Measurements from ENCODE around the gene MAMLD1. TPM values are rescaled to one million over a fixed set of nuclear protein-coding genes. Genes with fewer than 3 reads are reported as not detected.
A peak's percentile ranks its signal among the peaks of the same experiment; 100 is the strongest.

The MAMLD1 gene
- total RNA-seq, 2 donors from 2014 or later, result 3.4 to 5.6 TPM

DNA sequence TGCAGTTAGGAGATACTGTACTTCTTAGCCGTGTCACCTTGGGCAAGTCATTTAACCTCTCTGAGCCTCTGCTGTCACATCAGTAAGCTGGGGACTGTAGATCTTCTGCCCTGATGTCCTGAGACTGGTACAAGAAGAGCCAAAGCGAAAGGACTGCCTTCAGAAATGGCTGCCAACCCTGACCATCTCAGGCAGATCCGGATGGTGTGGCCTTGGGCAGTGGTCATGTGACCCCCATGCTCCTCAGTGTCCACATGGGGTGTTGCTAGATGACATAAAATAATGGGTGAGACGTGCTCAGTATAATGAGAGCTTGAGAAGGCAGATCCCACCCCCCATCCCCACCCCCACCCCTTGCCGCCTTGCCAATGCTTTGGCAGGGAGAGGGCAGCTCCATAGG, 144.9 kb downstream of the MAMLD1 start:
- TF ChIP-seq CTCF (IDR thresholded peaks at IDR 0.05) (no peak), POLR2A (IDR thresholded peaks at IDR 0.05) (no peak)
- H3K4me1 ChIP-seq, result peaks cover 72% of the 10 kb centered on the region
- DNase-seq, result peak in 2 of 4 donors; percentile 14 to 31
- H3K9me3 ChIP-seq, result no peaks in the 10 kb centered on the region
- intact Hi-C loops (cut with DNase I), result no loop called here
- no peaks in the 10 kb centered on the region for H3K36me3 ChIP-seq (replicated peaks in 1 of 2; ENCODE audit: insufficient read depth in 1 of 2, low read depth in 2 of 2)
- ATAC-seq, result peak; percentile 2
- 18 to 28% methylated on average over 3 to 5 of the region's 5 CpGs for WGBS, 2 donors
- H3K4me3 ChIP-seq, result no peak overlapping the region
- peak overlapping the region; percentile 84 to 93 (median 91) for H3K27ac ChIP-seq
- no peaks in the 10 kb centered on the region for H3K27me3 ChIP-seq

DNA sequence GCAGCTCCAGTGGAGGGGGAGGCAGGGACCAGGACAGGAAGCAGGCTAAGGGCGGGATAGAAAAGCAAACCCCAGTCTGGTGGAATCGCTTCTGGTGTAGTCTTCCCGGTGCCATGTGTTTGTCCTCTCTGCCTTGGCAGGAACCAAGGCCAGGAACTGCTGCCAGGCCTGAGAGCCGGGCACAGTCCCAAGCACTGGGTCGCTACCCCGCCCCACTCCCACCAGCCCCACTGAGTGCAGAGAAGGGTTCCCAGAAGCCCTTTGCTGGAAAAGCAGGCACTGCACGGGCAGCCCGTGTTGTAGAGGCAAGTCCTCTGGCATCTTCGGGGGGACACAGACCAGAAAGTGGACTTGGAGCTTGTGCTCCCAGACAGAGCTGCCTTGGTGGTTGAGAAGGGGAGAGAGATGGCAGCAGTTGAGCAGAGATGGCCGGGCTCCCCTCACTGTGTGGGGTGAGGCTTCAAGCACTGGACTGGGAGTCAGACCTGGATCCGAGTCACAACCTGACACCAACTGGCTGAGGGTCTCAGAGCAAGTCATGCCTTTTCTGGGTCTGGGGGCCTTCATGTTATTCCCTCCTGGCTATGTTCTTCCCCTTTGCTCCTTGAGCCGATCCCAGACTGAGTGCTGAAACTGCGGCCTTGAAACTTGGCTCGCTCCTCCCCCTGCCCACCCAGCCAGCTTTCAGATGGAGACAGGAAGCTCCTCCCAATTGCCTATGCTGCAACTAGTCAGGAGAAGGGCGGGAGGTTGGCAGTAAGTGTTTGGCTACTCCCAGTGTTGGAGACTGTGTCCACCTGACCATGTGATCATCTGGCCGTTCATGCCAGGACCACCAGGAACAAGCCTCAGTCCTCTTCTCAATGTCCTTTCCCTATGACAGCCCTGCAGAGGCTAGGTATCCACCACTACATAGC, 145.6 kb downstream of the MAMLD1 start:
- no peaks in the 10 kb centered on the region for H3K36me3 ChIP-seq (replicated peaks in 1 of 2; ENCODE audit: insufficient read depth in 1 of 2, low read depth in 2 of 2)
- peak; percentile 81 for ATAC-seq
- peak overlapping the region; percentile 84 to 93 (median 91) for H3K27ac ChIP-seq
- H3K27me3 ChIP-seq, result no peaks in the 10 kb centered on the region
- H3K4me1 ChIP-seq, result peaks cover 65% of the 10 kb centered on the region
- WGBS, 2 donors, result 14 to 17% methylated on average over 4 to 13 of the region's 16 CpGs
- H3K4me3 ChIP-seq, result no peak overlapping the region
- peak; percentile 80 to 88 (median 84) for DNase-seq
- peak in 2 of 3 donors; percentile 52 to 65 for TF ChIP-seq POLR2A (IDR thresholded peaks at IDR 0.05)
- no peak for TF ChIP-seq CTCF (IDR thresholded peaks at IDR 0.05)
- H3K9me3 ChIP-seq, result no peaks in the 10 kb centered on the region
- intact Hi-C loops (cut with DNase I), result no loop called here

DNA sequence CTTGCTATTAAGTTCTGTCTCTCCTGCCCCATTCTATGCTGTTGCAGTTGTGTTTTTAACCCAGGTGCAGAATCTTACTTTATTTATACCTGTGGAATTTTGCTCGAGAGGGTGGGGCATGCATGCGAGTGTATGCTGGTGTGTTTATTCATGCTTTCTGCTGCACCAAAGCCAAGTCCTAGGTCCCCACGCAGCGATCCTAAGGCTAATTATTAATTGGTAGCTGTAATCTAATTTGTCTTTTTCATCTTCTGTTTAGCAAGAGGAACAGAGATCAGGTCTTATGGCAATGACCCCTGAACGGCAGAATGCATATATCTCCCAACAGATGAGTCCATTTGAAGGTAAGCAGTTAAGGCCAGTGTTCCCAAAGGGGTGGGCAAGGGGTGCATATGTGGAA, 146.6 kb downstream of the MAMLD1 start:
- H3K27ac ChIP-seq, result peak overlapping the region in 3 of 4 donors; percentile 84 to 93 (median 89)
- ATAC-seq (no peak), DNase-seq (peak in 1 of 4 donors; percentile 19)
- TF ChIP-seq POLR2A (IDR thresholded peaks at IDR 0.05), result no peak
- no peak for TF ChIP-seq CTCF (IDR thresholded peaks at IDR 0.05)
- no peak overlapping the region for H3K4me3 ChIP-seq
- H3K27me3 ChIP-seq, result no peaks in the 10 kb centered on the region
- H3K9me3 ChIP-seq, result no peaks in the 10 kb centered on the region
- 15 to 17% methylated on average over 5 of the region's 5 CpGs for WGBS, 2 donors
- intact Hi-C loops (cut with DNase I), result no loop called here
- H3K4me1 ChIP-seq, result peaks cover 55% of the 10 kb centered on the region
- H3K36me3 ChIP-seq (replicated peaks in 1 of 2; ENCODE audit: insufficient read depth in 1 of 2, low read depth in 2 of 2), result no peaks in the 10 kb centered on the region

DNA sequence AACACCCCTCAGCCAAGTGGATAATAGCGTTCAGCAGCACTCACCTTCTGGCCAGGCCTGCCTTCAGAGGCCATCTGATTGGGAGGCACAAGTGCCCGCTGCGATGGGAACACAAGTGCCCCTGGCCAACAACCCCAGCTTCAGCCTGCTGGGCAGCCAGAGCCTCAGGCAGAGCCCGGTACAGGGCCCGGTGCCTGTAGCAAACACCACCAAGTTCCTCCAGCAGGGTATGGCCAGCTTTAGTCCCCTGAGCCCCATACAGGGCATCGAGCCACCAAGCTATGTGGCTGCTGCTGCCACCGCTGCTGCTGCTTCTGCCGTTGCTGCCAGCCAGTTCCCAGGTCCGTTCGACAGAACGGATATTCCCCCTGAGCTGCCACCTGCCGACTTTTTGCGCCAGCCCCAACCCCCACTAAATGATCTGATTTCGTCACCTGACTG, 149.4 kb downstream of the MAMLD1 start:
- H3K36me3 ChIP-seq (replicated peaks in 1 of 2; ENCODE audit: insufficient read depth in 1 of 2, low read depth in 2 of 2), result no peaks in the 10 kb centered on the region
- no peak overlapping the region for H3K4me3 ChIP-seq
- no peak overlapping the region for H3K27ac ChIP-seq
- ATAC-seq (no peak), DNase-seq (no peak)
- H3K27me3 ChIP-seq, result no peaks in the 10 kb centered on the region
- intact Hi-C loops (cut with DNase I), result no loop called here
- H3K9me3 ChIP-seq, result no peaks in the 10 kb centered on the region
- TF ChIP-seq CTCF (IDR thresholded peaks at IDR 0.05), result no peak
- TF ChIP-seq POLR2A (IDR thresholded peaks at IDR 0.05), result no peak
- 87% methylated on average over 5 of the region's 14 CpGs; no CpG with 5 or more reads in 1 of the 2 donors for WGBS, 2 donors
- H3K4me1 ChIP-seq, result peaks cover 27% of the 10 kb centered on the region

All from body of pancreas (tissue), 4 donors.